SK-N-MC (cell line): Measurements from ENCODE around the gene IMP4.

ENCODE experiments used
- EZH2 ChIP-seq: fragments of 200-600 bp; sonication (generic); IDR thresholded peaks from one replicate; pipeline ENCODE4 v1.6.1; 2017; ENCODE audit warnings: antibody characterized with exemption
- POLR2AphosphoS5 ChIP-seq: IDR thresholded peaks from 2 replicates; pipeline ENCODE4 v1.6.1; 2012; ENCODE audit warnings: mild to moderate bottlenecking, low read depth, low read length, borderline replicate concordance

DNA sequence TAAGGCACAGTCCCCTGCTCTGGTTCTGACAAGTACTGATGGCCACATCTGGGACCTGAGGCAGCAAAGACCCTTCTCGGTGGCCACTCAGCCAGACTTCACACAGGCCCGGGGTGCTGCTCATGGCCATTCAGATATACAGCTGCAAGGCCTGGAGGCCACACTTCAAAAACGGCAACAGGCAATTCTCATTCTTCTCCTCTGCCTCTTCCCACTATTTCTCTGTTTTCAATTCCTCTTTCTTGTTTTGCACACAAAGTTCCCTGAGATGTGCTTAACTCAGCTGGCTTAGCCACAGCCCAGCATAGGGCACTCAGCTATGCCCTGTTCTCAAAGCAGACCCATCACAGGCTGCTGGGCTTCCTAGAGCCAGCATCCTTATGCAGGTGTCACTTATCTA lies 43.0 kb downstream of the IMP4 start:
- no peak for TF ChIP-seq POLR2AphosphoS5
- no peak for TF ChIP-seq EZH2
